RCC 7860 (cell line): ENCODE measurements around the gene LIPT1.
"Not testable (repeated sequence)": the region's sequence is repeated elsewhere in the genome, so short reads cannot be mapped to it uniquely, and the experiment has no call there.

Experiments used
- DNase-seq: peaks from one replicate; pipeline ENCODE4 v3.0.0-alpha.2; 2015; ENCODE audit warnings: low spot score
- FAIRE-seq: peaks from 2 replicates; lab custom pipeline; 2012; peaks lifted over from hg19 to GRCh38; lab: Jason Lieb, UNC

Gene LIPT1

DNA sequence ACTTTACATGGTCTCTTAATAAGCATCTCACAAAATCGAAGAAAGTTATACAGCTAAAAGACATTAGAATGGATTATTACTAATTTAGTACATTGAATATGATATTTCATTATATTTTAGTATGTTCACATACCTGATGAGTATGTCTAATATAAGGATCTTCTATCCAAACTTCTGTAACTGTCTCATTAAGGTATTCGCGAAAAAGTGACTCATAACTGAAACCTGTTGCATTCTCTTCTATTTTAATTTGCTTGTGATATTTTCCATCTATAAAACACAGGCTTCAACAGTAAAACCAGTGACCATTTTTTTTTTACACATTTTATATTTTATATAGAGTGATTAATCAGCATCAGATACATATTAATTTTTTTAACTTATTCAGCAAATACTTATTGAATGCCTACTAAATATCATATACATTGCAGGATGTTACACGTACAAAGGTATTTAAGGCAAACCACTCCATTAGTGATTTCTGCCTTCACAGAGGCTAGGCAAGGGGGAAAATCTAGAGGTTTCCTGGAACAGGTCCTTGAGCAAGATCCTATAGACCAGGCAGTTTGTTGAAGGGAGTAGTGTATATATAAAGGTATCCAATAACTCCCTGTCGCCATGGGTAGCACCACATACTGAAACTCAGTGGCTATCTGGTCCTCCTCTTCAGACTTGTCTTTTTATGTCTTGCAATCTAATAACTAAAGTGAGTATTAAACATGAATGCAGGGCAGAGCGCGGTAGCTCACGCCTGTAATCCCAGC lies 16.8 kb downstream of the LIPT1 start:
- FAIRE-seq (no peak), DNase-seq (no peak)

DNA sequence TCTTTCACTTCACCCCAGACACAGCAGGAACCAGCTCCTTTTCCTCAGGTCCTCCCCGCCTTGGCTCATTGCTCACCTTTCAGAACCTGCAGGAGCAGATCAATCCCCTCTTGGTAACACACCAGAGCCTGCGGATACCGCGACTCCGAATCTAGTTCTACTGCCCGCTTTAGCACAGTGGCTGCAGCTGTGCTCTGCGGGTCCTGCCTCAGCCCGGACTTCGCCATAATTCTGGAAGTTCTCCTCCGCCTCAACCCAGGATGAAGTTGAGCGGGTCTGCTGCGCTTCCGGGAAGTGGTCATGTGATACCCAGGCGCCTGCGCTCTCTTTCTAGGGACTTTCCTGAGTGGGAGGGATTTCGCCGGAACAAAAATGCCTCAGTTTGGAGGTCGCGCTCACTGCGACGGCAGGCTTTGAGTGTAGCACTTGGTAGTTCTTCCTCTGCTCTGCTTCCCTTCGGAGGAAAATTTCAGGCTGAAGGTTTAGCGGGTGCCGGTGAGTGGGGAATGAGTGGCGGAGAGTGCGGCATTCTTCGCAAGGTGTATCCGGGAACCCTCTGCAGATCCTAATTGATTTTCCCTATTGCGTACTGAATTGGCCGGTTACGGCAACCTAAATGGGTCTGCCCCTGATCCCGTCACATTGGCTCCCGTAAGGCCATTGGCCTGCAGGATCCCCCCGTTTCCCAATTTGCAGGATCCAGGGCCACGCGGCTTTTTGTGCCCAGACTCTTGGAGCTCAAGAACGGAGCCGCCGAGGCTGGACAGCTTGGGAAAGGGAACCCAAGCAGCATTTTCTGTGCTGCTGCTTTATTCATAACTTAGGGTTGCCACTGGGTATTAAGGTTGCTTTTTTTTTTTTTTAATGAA lies 26.2 kb downstream of the LIPT1 start, which contains the start of the genes MITD1 and MRPL30:
Gene MITD1, minus strand, starts transcription at position 304 of the 869 bp plus-strand sequence. Its CDS starts 77 bp downstream, at position 227.
Gene MRPL30, plus strand, starts transcription at position 430 of the 869 bp plus-strand sequence. CDS start 5,020 bp downstream, outside the sequence.
- peak; percentile 89 for DNase-seq
- peak; percentile 58 for FAIRE-seq

DNA sequence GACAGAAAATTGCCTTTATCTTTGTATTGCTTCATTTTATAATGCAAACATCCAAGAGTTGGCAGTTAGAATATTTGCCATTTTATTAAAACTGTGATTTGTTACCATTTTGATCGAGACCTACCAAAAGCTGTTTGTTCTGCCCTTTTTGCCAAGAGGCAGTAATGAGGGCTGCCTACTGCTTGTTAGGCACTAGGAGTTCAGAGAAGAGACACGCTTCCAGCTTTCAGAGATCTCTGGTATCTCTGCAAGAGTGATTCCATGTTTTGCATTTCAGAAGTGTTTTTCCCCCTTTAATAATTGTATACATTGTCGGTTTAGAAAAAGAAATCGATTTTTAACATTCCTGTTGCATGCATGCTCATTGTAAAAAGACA lies 26.8 kb downstream of the LIPT1 start:
- FAIRE-seq = no peak
- DNase-seq = no peak

DNA sequence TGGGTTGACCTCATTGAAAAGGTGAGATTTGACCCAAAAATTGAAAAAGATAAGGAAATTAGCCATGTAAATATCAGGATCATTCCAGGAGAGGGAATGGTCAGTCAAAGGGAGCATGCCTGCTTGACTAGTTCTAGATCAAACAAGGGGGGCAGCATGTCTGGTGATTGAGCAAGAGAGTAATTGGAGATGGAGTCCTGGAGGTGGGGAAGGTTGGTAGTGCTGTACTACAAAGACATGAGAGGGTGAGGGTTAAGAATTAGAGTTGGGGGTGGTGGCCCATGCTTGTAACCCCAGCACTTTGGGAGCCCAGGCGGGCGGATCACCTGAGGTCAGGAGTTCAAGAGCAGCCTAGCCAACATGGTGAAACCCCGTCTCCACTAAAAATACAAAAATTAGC lies 28.3 kb downstream of the LIPT1 start:
- DNase-seq = no peak
- FAIRE-seq = no peak

DNA sequence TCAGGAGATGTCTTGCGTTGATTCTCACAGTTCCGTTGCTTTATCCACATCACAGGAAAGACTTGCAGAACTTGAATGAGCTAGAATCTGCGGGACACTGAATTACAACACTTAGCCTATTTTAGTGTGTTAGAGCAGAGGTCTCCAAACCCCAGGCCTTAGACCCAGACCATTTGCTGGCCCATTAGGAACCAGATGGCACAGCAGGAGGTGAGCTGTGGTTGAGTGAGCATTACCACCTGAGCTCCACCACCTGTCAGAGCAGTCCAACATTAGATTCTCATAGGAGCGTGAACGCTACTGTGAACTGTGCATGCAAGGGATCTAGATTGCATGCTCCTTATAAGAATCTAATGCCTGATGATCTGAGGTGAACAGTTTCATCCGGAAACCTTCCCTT lies 30.0 kb downstream of the LIPT1 start:
- no peak for DNase-seq
- no peak for FAIRE-seq

DNA sequence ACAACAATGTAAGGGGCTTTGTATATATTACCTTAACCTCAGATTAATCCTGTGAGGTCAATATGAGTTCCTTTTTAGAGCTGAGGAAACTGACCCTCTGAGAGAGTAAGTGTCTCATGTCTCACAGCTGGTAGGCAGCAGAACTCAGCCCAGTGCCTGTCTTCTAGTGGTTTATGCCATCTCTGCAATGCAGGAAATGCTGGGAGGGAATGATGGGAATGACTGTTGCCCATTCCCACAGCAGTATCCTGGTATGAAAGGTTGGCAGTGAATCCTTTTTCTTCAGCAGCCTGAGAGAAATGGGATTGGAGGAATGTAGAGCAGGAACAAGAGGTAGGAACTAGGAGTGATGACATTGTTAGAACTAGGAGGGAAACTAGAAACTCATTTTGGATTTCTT lies 32.2 kb downstream of the LIPT1 start:
- FAIRE-seq = no peak
- no peak for DNase-seq

DNA sequence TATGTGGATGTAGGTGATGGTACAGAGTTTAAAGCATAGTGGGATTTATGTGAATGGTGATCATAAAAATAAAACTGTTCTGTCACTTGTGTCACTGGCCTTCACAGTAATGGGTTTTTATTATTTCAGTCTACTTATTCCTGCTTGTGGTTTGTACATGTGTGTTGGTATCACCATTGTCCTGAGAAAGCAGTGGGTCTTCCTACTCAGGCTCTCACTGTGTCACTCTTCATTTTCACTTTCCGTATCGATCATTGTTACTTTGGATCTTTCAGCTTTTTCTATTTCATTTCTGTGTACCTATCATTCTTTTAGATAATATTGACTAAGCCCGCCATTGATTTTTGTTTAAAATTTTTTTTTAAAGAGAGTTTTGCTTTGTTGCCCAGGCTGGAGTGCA lies 33.6 kb downstream of the LIPT1 start:
- FAIRE-seq (no peak), DNase-seq (no peak)

DNA sequence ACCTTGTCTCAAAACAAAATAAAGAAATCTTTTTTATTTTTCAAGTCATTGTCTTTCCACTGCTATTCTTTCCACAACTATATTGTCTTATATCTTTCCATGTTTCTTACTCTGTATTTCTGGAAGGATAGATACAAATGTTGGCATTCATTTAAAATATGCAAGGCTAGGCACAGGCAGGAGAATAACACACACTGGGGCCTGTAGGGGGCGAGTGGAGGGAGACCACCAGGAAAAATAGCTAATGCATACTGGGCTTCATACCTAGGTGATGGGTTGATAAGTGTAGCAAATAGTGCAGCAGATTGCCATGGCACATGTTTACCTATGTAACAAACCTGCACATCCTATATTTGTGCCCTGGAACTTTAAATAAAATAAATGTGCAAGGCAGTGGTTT lies 35.8 kb downstream of the LIPT1 start:
- FAIRE-seq = no peak
- DNase-seq = no peak

DNA sequence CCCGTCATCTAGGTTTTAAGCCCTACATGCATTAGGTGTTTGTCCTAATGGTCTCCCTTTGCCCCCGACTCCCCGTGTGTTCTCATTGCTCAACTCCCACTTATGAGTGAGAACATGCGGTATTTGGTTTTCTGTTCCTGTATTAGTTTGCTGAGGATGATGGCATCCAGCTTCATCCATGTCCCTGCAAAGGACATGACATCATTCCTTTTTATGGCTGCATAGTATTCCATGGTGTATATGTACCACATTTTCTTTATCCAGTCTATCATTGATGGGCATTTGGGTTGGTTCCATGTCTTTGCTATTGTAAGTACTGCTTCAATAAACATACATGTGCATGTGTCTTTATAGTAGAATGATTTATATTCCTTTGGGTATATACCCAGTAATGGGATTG lies 37.6 kb downstream of the LIPT1 start:
- FAIRE-seq = not testable (repeated sequence)

DNA sequence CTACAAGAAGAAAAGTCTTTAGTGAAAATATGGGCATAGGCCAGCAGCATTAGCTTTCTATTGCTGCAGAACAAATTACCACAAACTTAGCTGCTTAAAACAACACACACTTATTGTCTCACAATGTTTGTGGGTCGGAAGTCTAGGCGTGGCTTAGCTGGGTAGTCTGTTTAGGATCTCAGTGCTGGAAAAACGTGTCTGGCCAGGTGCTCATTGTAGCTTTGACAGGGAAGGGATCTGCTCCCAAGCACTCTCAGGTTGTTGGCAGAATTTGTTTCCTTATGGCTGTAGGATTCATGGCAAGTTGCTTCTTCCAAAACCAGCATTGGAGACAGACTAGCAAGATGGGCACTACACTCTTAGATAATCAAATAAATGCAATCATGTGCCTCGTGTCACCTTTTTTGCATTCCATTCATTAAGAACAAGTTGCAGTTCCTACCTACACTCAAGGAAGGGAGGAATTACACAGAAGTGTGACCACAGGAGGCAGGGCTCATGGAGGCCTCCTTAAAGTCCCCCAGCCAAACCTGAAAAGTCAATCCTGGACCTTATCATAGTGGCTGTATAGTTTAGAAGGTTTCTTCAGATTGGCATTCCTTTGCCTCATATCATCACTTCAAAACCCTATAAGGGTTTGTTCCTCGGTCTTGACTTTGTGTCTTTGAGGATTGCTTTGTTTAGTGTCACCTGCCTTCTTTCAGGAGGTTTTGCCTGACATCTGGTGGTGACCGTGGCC lies 43.5 kb downstream of the LIPT1 start:
- FAIRE-seq = no peak
- no peak for DNase-seq

More for the DNA sequence above, 37.6 kb downstream of the LIPT1 start:
- not testable (repeated sequence) for DNase-seq

DNA sequence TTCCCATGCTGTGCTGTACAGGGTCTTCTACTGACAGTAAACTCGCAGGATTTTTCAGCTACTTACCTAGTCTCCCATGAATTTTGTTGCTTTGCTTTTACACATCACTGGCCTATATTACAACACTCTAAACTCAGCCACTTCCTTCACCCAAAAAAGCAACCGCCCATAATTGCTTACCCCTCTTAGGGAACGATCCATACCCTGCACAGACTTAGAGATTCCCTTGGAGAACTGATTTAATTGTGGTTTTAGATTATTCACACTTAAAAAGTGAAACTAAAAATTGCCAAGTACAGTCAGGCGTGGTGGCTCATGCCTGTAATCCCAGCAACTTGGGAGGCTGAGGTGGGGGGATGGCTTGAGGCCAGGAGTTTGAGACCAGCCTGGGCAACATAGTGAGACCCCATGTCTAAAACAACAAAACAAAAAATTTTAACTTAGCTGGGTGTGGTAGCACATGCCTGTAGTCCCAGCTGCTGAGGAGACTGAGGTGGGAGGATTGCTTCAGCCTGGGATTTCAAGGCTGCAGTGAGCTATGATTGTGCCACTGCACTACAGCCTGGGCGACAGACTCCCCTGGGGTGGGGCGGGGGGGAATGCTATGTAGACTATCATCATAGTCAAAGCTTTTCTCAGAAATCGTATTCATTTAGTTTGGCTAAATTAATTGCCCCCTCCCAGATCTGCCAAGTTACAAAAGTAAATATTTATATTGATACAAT lies 45.5 kb downstream of the LIPT1 start:
- no peak for DNase-seq

DNA sequence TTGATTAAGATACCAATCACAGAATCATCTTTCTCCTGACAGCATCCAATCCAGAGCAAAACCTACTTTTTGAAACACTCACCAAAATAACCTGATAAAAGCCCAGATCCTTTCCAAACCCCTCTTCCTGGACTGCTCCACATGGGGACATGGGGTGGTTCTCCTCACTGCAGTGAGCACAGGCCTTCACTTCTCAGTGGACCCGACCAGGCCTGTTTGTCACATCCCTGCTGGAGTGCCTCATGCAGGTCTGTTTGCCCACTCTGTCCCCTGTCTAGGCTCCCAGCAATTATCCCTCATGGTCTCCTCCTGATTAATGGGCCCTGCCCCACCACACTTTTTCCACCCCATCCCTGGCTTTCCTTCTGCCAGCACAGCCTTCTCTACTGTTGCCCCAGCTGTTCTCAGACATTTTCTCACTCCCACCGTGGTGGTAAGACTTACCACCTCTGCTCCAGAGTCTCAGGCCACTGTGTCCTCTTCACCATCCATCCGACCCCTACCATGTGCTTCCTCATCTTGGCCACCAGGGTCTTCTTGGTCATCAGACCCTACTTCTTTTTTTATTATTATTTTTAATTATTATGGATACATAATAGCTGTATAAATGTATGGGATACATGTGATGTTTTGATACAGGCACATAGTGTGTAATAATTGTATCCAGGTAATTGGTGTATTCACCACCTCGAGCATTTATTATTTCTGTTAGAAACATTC lies 47.4 kb downstream of the LIPT1 start:
- DNase-seq = no peak
- no peak for FAIRE-seq

More for the DNA sequence above, 45.5 kb downstream of the LIPT1 start:
- FAIRE-seq = no peak

DNA sequence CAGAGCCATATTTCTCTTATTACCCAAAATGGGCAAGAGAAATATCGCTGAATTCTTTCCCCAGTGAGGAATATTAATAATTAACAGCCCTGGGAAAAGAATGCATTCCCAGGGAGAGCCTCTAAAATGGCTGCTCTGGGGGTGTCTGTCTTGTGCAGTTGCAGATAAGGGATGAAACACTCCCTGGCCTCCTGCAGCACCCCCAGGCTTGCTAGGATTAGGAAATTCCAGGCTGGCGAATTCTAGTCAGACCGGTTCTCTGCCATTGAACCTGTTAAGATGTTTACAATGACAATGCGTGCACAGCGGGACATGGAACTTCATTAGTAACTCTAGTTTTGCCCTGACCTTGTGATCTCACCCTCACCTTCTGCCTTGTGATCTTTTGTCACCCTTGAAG lies 50.7 kb downstream of the LIPT1 start:
- no peak for DNase-seq
- FAIRE-seq = no peak
